GM19035 (cell line): ENCODE results near the gene NPC1.
"Not testable (repeated sequence)": the region's sequence is repeated elsewhere in the genome, so short reads cannot be mapped to it uniquely, and the experiment has no call there.

Source experiments
- ATAC-seq: cut with Tn5 transposase; IDR thresholded peaks from one replicate; pipeline ENCODE4 v1.9.1; 2021; ENCODE audit not compliant: unreplicated experiment

Gene NPC1

DNA sequence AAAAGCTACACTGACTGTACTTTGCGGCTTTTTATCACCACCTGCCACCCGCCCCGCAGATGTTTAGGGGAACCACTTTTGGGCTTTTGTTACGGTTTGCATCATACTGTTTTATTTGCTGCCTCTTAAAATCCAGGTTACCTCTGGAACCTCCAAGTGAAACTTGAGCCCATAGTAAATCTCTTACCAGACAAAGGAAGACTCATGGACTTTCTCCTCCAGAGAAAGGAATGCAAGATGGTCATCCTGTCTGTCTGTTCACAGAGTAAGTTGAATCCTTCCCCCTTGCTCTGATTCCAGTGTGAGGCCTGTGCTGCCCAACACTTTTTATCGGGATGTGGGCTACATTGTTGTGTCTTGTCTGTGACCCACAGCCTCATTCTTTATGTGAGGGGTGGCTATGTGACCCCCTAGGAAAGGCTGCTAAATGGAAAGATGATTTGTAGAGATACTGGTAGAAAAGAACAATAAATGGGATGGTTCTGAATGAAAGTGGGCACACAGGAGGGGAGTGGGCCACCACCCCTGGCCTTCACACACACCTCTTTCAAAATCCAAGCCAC, 59.7 kb downstream of the NPC1 start:
- no peak for ATAC-seq

DNA sequence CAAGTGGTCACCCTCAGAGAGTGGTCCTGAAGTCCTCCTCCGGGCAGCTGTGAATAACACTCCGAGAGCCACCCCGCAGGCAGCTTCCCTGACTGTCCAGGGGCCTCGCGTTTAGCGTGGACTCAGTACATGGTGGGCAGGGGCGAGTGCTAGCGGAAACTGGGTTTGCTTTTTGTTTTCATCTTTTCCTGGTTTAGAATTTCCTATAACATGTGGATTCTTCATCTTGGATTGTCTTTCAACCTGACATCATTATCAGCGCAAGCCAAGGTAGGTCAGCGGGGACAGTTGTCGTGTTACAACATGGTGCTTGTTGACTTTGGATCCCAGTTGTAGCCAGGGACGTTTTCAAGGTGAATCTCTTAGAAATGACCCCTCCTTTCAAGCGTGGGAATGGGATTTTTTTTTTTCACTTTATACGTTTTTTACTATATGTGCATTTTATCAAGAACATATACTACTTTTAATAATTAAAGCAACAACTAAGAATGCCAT, 62.0 kb downstream of the NPC1 start:
- no peak for ATAC-seq

DNA sequence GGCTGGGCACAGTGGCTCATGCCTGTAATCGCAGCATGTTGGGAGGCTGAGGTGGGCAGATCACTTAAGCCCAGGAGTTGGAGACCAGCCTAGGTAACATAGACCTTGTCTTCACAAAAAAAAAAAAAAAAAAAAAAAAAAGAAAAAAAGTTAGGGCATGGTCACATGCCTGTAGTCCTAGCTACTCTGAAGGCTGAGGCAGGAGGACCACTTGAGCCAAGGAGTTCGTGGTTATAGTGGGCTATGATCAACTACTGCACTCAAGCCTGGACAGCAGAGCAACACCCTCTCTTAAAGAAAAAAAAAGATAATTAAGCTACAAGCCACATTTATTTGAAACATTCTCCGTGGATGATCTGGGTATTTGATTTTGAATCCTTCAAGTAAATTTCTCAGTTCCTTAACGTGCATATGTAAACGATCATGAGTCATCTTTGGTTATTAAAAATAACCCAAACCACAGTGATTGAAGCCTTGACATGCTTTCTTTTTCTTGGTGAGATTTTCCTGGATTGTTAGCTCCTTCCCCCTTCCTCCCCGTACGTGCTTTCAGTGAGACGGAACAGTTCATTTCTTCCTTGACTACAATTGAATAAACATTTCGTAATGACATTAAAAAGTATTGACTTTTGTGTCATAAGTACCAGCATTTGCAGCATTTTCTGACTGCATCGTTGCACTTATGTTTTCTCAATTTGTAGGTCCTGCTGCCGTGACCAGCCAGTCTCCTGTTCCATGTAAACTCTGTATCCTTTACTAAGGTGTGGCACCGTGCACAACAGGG, 62.7 kb downstream of the NPC1 start:
- no peak for ATAC-seq

DNA sequence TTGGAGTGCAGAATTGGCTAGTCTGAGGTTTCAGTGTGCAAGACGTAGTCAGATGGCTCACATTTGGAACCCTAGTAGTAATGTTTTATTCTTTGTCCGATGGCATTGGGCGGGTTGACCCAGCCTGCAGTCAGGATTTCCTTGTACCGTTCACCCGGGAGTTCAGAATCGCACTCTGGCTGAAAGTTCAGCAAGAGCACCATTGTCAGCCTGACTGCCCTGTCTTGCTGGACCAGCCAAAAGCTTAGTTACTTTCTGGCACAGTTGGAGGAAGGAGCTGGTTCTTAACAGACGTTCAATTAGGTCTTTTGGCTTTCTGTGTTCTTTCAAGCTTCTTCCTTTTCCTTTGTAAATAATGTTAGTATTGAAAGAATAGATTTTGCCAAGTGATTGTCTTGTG, 64.4 kb downstream of the NPC1 start:
- no peak for ATAC-seq

DNA sequence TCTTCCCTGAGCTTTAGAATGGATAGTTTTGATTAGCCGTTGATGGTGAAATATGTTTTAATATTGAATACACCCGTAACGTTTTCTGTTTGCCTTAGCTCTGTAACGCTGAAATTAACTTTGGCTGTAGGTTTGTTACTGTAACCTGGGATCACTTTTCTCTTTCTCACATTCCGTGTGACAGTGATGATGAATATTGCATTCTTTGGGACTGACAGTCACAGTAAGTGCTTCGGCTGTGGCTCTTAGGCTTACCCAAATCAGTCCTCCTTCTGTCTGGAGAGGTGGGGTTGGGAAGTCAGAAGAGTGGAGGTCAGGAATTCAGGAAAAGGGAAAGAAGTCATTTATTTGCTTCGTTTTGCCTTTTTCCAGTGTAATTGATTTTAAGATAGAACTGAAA, 65.0 kb downstream of the NPC1 start:
- ATAC-seq: no peak

DNA sequence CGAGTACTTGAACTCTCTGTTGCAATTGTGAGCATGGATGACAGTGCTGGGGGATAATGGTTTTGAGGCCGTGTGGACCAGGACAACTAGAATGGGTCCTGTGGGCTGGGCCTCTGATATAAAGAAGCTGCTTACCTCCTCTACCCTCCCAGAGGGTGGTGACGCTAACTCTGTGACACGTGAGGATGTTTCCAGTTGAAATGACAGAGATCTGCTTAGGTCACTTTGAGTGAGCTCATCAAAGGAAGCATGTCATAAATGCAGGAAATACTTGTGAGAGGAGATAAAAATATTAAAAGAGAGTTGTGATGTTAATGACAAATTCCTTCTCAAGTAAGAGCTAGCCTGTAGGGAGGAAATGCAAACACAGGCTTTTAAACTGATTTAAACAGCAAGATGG, 66.6 kb downstream of the NPC1 start:
- no peak for ATAC-seq

DNA sequence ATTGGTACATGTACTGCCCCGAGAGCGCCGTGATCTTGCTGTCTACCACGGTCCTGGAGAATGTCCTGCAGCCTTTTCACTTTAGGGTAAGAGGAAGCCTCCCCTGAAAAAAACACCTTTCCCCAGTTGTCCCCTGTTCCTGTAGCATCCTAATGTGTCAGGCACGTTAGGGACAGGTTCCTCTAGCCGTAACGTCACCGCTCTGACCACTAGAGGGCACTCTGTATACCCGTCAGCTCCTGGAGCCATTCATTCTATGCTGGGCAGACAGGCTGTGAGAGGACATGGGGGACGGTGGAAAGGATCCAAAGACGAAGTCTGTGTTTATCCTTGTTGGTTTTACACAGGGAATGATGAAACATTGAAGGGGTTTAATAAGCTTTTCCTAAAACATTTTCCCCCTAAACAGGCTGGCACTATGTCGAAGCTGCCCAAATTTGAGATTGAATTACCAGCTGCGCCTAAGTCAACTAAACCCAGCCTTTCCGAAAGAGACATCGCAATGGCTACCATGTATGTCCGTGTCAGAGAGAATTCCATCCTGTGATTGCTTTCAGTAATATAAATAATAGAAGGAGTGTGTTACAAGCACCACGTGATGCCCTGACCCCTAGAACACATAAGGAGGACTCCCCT, 70.3 kb downstream of the NPC1 start:
- peak; percentile 79 for ATAC-seq

DNA sequence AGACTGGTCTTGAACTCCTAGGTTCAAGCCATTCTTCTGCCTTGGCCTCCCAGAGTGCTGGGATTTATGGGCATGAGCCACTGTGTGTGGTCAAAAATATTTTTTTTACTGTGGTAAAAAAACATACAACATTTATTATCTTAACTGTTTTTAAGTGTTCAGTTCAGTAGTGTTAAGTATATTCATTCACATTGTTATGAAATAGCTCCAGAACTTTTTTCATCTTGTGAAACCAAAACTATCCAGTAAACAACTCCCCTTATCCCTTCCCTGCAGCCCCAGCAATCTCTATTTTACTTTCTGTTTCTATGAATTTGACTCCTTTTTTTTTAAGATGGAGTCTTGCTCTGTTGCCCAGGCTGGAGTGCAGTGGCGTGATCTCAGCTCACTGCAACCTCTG, 73.7 kb downstream of the NPC1 start:
- no peak for ATAC-seq

DNA sequence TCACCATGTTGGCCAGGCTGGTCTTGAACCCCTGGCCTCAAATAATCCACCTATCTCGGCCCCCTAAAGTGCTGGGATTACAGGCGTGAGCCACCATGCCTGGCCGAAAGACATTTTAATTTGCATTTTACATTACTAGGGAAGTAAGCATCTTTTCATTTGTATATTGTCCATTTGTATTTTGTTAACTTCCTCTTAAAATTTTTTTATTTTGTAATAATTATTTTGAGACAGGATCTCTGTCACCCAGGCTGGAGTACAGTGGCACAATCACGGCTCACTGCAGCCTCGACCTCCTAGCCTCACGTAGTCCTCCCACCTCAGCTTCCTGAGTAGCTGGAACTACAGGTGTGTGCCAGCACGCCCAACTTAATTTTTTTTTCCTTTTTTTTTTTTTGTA, 74.1 kb downstream of the NPC1 start:
- ATAC-seq: not testable (repeated sequence)

DNA sequence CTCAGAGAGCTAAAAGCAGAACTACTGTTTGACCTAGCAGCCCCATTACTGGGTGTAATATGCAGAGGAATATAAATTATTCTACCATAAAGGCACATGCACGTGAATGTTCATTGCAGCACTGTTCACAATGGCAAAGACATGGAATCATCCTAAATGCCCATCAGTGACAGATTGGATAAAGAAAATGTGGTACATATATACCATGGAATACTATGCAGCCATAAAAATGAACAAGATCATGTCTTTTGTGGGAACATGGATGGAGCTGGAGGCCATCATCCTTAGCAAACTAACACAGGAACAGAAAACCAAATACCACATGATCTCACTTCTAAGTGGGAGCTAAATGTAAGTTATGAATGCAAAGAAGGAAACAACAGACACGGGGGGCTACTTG, 75.4 kb downstream of the NPC1 start:
- not testable (repeated sequence) for ATAC-seq

DNA sequence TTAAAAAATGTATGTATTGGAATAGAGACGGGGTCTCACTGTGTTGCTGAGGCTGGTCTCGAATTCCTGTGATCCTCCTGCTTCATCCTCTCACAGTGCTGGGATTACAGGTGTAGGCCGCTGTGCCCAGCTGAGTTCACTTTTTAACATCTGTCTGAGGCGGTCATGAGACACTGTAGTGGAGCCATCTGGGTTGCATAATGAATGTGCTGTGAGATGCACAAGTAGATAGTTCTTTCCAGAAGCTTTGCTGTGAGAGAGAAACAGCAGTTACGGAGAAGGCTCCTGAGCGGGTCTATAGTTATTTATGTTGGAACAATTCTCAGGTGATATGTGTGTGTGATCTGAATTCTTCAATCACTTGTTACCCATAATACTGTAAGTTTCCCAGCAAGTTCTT, 79.9 kb downstream of the NPC1 start:
- ATAC-seq: no peak

DNA sequence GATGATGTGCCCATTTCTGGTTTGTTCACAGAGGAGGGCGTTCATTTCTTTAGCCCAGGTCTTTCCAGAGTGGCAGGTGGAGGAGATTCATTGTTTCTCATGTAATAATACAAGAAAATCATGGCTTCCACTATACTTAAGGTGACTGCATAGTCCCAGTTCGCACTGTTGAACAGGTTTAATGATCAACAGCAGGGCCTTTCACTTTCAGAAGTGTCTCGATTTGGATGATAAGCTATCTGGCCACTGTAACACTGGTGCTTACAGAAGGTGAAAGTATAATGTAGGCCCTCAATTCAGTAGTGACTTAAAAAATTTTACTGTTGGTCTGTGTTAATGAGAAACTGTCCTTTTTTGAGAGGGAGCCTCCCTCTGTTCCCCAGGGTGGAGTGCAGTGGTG, 81.6 kb downstream of the NPC1 start:
- peak; percentile 31 for ATAC-seq

DNA sequence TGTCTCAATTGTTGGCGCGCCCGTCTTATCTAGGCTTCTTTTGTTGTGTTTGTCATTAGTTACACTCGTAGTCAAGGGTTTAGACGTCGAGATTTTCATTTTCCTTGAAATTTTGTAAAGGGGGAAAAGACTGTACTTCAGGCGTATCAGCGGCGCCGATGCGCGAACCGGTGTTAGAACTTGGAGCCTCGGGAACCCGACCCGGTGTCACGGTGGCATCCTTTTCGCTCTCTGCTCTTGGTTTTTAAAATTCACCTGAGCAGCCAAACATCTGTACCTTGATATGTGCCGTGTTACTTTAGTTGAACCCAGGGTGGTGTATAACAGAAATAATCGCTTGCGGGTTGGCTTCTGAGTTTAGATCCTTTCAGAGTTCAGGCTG, 82.4 kb downstream of the NPC1 start:
- ATAC-seq: no peak

DNA sequence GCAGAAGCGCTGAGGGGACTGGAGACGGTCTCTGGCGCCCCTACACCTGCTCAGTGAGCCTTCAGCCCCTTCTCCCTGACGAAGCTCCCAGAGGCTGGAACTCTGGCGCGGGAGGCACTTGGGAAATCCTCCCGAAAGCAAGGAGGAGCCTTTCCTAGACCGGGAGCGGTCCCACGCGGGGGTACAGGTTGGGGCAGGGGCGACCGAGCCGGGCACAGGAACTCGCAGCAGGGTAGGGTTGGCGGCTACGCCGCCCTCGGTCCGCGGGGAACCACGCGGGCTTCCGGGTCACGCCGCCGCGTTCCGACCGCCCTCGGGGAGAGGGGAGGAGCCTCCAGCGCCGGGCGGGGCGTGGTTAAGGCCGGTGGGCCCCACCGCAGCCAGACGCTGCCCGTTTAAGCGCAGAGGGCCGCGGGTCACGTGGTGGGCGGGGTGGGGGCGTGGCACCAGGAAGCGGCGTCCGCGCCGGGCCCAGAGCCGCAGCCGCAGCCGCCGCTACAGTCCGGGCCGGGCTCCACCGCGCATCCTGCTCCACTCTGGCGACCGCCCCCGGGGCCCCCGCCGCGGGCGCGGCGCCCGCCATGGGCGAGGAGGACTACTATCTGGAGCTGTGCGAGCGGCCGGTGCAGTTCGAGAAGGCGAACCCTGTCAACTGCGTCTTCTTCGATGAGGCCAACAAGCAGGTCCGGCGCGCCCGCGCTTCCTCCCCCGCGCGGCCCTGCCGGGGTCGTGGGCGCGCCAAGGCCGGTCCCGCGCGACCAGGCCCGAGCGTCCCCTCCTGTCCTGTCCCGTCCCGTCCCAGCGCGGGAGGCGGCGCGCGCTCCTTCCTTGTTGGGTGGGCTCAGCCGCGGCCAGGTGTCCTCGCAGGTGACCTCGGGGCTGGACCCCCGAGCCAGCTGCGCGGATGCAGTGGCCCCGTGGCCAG, 83.0 kb downstream of the NPC1 start, which contains the start of gene RMC1:
Gene RMC1 (plus strand): TSS at position 474 of the 925 bp plus-strand sequence. CDS start 108 bp downstream, at position 582.
- ATAC-seq: peak; percentile 80

DNA sequence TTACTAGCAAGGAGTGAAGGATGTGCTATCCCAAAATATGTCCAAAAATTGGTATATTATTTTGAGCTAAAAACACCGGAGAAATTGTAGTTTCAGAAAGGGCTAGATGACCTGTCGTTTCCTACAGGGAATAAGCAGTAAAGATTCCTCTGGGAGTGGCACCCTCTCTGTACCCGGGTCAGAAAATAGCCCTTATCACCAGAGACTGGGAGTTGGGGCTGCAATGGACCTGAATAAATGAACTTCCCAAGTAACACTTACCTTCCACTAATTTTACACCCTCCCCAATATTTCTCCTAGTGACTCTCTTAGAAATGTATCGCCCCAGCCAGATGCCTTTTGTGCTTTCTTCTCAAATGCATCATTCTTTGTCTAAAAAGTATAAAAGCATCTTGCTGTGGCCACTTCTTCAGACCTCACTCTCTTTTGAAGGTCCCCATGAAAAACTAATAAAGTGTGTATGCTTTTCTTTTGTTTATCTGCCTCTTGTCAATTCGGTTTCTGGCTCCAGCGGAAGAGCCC, 83.7 kb downstream of the NPC1 start:
- ATAC-seq: no peak

DNA sequence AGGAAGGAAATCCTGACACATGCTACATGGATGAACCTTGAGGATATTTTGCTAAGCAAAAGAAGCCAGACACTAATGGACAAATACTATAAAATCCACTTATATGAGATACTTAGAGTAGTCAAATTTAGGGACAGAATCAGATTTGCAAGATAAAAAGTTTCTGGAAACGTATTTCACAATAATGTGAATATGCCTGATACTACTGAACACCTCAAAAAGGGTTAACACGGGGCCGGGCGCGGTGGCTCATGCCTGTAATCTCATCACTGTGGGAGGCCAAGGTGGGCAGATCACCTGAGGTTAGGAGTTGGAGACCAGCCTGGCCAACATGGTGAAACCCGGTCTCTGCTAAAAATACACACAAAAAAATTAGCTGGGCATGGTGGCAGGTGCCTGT, 84.7 kb downstream of the NPC1 start:
- no peak for ATAC-seq

DNA sequence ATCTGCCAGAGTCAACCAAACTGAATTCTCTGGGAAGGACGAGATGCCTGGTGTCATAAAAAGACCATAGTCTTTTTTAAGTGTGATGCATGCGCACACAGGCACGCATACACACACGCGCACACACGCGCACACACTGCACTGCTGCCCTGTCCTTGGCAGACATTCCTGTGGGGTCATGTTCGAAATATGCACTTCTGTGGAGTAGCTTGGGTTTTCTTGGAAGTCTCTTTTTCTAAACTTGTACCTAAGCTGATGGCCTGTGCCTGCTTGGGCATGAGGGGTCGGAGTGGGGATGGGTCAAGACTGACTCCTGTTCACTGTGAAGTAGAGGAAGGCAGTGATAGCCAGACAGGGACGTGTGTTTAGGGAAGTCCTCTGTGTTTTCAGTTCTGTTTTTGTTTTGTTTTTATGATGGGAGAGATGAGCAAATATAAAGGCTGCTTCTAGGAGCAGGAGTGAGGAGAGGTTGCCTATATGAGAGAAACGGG, 87.0 kb downstream of the NPC1 start:
- no peak for ATAC-seq

DNA sequence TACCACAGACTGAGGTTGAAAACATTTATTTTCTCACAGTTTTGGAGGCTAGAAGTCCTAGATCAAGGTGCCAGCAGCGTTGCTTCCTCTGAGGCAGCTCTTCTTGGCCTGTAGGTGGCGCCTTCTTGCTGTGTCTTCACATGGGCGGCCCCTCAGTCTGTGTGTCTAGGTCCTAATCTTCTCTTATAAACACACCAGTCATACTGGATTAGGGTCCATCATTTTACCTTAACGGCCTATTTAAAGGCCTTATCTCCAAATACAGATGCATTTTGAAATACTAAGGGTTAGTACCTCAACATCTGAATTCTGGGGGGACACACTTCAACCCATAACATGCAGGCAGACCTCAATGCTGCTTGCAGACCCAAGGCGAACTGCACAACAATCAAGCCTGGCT, 87.4 kb downstream of the NPC1 start:
- peak; percentile 33 for ATAC-seq

DNA sequence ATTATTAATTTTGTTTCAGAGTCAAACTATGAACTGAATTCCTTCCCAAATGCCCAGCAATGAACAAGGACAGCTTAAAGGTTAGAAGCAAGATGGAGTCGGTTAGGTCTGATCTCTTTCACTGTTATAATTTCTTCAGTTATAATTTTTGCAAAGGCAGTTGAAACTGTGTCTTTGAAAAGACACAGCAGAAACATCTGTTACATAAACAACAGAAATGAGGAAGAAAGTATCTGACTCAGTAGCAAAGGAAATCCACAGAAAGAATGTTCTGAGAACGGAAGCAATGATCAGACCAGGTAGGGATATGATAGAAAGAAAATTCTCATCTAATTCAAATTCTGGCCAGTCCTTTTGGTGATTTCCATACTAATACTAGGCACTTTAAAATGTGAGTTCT, 88.2 kb downstream of the NPC1 start:
- no peak for ATAC-seq

DNA sequence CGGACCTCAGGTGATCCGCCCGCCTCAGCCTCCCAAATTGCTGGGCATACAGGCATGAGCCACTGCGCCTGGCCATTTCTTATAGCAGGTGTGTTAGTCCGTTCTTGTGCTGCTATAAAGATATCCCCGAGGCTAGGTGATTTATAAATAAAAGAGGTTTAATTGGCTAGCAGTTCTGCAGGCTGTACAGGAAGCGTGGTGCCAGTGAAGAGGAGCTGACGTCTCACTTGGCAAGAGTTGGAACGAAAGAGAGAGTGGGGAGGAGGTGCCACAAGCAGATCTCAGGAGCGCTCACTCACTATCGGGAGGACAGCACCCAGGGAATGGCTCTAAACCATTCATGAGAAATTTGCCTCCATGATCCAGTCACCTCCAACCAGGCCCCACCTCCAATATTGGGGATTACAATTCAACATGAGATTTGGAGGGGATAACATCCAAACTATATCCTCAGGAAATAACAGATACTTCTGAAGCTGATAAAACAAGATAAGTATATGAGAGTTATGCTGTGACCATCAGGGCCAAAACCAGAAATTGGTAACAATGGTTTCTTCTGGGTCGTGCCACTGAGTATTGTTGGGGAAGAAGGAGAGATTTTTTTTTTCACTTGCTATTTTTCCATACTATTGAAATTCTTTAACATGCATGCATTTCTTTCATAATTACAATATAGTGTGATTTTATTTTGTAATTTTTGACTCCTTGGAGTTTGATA, 90.4 kb downstream of the NPC1 start:
- ATAC-seq: no peak
